Fibroblast of skin of scalp (primary cell): ENCODE results near the gene FHOD3.

ENCODE experiments used
- DNase-seq: peaks from one replicate; pipeline ENCODE4 v3.0.0-alpha.2; 2013

The FHOD3 gene

DNA sequence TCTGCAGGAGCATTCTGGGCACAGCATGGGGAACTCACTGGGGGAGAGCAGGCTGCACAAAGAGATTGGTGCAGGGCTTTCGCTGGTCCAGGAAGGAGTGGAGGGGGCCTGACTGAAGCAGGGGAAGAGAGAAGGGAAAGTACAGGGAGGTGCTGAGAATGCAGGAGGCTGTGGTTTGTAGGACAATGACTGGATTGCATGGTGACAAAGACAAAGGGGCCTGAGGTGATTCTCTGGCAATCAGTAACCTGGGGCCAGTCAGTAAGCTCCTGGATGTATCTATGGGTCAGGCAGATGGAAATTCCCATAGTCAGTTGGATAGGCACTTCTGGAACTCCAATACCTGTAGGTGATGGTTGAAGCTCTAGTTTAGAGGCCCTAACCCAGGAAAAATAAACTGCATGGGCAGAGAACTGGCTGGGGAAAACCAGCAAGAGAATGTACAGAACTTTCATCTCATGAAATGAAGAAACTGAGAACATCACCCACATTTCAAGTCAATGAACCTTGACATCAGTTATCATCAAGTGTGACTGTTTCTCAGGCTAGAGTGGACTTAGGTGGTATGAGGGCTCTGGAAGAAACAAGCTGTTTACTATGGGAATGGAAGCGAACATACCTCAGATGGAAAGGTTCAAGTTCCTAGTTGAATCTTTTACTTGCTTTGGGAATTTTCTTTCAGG is 338.0 kb downstream of the FHOD3 start:
- DNase-seq: no peak

DNA sequence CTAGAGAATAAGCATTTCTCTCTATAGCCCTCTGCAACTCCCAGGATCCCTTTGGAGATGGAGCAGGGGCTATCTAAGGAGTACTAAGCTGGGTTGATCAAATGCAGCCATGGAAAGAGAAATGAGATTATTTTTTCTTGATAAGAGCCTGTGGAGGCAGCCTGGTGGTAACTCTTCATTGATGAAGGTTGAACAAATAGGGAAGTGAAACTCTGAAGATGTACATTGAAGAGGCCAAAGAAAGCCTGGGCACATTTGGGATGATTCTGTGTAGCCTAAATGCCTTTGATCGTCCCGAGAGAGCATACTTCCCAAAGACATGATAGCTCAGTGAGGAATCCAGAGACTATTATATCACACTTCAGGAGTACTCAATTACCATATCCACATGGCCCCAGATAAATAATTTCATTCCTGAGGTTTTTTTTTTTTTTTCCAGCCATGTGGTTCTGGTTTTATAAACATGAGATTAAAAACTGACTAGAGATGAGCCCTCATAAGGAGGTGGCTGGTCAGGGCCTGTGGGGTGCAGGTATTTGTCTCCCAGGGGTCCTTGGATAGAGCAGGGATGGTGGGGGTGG is 338.8 kb downstream of the FHOD3 start:
- DNase-seq: peak; percentile 48

DNA sequence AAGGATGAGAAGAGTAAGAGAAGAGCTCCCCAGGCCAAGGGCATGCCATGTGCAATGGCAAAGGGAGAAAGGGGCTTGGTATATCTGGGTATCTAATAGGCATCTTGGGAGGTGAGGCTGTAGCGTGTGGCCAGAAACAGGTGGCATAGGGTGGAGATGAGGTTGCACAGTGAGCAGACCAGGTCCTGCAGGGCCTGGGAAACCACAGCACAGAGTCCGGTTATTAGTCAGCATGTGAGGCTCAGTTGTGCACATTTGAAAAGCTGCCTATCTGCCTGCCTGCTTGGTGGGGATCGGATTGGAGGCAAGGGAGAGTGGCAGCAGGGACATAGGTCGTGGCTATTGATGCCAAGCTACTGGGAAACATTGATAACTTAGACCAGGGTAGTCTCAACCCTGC is 340.7 kb downstream of the FHOD3 start:
- no peak for DNase-seq

DNA sequence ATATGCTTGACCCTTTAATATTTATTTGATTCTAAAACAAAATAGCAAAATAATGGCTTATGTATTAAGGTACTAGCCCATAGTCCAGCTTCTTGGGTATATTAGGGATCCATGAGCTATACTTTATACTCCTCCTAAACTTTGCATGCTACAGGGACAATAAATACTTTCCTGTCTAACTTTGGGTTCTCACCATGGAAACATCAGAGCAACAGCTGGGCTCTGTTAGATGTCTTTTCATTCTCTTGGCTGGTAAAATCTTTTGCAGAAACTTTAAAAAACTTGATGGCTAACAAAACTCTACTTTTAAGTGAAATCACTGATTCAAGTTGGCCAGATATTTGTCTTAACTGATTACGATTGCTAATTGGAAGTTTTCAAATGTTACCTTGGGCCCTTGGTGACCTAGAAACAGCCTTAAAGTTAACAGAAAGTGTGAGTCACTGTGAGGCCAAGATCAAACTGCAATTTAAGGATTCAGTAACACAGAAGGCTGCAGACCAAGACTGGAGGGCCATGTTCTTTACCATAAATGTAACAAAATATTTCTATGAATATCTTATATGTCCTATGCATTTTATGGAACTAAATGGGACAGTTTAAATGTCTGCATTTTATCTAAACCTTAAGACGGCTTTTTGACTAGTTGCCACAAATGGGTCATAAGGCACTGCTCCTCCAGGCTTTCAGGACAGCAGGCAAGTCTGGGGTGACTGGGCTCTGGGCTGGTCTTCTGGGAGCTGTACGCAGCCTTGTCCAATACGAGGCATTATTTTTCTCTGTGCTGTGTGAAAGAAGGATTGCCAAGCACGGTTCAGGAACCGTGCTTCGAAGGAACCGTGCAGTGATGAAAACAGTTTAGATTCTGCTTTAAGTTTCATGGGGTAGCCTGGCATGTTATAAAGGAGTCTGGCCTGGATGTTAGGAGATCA is 342.8 kb downstream of the FHOD3 start:
- DNase-seq: no peak

DNA sequence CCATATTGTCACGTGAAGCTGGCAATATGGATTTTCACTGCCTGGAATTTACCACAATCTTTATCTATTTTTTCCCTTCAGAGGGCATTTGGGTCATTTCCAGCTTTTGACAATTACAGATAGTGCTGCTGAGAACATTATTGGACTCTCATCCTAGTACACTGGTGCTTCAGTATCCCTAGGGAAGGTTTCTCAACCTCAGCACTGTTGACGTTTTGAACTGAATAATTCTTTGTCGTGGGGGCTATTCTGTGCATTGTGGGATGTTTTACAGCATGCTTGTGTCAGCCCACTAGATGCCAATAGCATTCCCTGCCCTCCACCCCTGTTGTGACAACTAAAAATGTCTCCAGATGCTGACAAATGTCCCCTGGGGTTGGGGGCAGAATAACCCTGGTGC is 345.5 kb downstream of the FHOD3 start:
- no peak for DNase-seq

DNA sequence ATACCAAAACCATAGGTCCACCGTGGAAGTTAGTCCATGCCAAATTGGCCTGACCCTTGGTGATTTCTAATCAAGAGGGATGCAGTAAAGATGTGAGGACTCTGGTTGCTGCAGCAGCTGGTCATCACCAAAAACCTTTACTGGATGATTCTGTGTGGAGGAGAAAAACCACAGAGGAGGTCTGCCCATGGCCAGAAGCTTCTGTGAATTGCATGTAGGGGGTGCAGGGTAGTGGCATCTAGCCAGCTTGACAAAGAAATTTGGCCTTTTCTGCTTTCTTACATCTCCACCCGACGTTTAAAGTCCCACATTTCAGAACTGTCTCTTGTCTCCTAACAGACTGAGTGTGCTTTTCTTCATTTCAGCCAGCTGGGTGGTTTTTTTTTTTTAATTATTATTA is 351.3 kb downstream of the FHOD3 start:
- no peak for DNase-seq

DNA sequence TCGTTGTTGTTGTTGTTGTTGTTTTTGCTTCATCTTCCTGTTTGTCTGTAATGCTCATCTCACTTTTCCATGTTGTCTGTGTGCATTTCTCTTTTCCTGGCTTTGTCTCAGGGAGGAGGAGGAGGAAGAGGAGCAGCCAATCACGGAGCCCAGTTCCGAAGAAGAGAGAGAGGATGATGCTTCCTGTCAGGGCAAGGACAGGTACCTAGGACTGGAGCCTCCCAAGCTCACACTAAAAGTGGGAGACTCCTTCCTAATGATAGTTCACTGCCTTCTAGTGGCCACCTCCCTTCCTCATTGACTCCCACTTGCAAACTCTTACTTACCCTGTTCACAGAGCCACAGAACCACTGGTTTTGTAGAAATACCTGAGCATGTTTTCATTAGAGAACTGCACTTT is 351.7 kb downstream of the FHOD3 start:
- no peak for DNase-seq

DNA sequence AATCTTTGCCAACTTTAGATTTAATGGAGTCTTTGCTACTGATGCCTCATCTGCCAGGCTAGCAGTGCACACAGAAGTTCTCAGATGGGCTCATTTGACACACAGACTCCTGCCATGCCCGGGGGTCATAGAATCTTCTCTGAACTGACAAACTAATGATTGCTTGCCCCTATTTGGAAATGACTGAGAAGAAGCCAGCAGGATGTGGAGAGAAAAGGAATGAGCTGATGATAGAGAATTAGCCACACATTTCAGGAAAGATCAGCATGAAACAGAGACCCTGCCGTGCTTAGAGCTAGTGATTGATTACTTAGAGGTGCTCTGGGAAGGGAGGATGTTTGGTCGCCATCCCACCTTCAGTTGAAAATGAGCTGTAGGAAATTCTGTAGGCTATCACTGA is 352.8 kb downstream of the FHOD3 start:
- DNase-seq: peak; percentile 24

DNA sequence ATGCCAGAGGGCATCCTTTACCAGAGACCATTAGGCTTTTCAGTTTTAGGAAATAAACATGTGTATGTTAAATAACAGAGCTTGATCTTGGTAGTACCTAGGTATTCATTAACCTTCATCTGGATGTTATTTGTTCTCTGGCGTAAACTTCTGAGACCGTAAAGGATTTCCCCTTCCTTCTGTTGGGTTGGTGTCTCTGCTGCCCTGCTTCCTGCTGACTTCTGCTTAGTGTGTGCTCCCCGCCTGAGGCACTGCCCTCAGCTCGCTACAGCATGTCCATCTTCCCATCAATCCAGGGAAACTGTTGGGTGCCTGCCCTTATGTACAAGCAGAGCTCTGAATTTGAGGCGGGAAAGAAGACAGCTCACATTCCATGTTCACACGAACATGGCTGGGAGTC is 353.4 kb downstream of the FHOD3 start:
- DNase-seq: peak; percentile 23

DNA sequence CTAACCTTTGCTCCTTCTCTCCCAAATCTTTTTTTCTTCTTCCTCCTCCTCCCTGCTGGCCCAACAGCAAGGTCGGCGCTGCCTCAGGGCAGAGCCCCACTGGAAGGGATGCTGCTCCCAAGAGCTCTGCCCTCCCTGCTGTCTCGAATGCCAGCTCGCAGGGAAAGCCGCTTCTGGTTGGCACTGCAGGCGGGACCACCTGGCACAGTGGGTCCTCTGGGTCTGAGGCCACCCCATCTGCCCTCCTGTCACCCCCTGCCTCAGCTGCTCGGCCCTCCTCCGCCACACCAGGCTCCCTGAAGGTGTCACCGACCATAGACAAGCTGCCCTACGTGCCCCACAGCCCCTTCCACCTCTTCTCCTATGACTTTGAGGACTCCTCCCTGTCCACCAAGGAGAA is 355.0 kb downstream of the FHOD3 start:
- DNase-seq: no peak

DNA sequence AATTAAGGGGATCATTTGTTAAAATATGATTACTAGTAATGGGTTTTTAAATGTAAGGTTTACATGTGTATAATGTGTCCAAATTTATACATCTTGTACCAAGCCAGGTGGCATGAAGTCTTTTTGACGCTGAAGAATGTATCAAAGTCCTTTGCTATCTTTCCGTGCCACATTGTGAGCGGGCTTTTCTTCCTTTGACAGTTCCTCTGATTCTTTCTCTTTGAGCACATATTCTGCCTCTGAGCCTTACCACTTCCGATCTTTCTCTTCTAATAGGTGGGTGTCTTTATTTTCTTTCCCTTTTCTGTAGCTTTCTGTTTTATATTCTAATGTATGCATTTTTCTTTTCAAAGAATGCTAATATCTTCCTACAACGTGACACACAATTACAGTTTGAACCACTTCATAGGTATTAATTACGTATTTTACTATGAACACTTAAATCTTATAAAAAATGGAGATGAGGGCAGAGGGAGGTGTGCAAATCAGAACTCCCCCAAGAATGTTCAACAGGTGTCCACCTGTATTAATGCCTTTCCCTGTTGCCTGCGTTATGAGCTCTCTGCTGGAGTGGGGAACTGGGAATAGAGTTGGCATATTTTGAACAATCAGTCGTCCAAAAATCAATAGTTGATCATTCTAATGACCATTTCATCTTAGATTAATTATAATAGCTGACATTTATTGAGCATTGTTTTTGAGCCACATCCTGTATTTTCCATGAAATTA is 355.8 kb downstream of the FHOD3 start:
- DNase-seq: no peak

DNA sequence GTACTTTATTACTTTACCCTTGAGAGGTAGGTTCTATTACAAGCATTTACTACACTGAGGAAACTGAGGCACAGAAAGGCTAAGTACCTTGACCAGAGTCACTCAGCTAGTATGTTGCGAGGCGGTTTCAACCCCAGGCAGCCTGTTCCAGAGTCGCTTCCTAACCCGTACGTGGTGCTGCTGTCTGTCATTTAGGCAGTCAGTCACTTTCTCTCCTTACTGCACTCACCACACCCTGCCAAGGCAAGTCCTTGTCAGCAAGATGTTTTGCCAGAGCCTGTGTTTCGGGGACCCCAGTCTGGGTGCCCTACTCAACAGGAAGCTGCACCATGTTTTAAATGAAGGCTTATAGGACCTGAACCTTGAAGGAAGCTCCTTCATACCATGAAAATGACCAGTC is 356.4 kb downstream of the FHOD3 start:
- DNase-seq: no peak

DNA sequence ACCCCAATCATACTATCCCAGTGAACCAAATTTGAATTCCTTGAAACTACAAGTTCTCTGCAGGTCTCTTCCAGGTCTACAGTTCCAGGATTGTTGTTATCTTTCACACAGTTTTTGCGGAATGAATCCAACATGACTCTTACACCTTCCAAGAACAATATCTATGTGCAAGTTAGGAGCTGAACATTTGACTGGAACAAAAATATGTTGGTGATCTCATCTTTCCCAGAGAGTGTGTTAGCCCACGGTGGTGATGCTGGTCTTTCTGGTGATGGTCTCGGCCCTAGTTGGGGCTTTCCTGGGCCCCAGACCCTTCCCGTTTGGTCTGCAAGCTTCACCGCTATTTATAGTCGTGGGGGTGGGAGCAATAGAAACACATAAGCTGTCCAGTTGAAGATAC is 357.6 kb downstream of the FHOD3 start:
- no peak for DNase-seq

DNA sequence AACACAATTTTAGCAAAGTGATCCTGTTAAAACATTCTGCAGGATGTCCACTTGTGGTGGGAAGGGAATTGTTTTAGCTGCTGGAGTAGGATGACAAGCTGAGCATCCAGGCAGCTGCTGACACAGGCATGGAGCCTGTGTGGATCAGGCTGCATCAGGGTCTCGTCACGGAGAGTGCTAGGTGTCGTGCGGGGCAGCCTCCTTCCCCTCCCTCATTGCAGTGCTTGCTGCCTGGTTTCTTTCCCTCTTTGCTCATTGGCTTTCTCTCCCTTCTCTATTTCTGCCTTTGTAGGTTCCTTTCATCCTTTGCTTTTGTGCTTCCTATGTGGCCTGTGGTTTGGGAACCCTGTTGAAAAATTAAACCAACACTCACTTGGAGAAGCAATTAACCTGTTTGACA is 358.4 kb downstream of the FHOD3 start:
- DNase-seq: no peak

DNA sequence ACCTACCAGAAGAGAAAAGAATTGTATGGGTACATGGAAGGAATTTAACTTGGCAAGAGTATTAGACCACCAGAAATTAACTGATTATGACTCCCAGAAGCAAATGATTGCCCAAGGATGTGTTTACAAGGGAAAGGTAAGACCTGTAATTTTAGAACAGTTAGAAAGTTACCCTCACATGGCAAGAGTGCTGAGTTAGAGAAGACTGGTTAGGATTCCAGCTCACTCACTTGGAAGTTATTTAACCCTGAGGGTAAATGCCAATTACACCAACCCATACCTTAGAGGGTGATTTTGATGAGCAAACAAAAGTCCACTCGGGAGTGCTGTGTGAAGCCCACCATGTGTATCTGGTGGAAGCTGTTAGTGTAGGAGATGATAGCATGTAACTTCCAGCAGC is 361.1 kb downstream of the FHOD3 start:
- no peak for DNase-seq

DNA sequence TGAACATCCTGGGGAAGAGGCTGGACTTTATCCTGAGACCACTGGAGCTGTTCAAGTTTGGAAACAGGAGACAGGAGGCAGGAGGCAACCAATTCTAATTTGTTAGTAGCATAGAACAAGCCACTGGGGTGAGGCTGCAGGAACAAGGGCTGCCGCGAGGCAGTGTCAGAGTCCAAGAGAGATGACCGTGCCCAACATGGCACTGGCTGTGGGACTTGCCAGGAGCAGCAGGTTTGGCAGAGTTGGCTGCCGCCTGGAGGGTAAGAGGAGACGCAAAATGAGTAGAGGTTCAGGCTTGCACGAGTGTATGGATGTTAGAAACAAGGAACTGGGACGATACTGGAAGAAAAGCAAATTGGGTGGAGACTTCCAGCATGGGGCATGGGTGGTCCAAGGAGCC is 362.8 kb downstream of the FHOD3 start:
- no peak for DNase-seq

DNA sequence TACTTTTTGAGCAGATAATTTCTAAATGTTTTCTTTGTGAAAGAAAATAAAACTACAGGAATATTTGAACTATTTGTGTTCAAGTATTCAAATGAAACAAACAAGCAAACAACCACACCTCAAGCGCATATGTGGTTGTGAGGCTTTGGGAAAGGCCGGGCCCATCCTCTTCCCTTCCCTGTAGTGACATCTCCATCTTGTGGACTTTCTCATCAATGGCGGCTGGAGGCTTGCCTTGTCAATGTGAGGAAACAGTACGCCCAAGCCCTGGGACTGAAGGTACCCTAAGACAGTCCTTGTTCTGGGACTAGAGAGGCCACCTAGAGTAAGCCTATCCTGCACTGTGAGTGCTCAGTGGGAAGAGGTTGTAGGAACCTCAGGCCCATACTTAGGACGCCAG is 364.5 kb downstream of the FHOD3 start:
- DNase-seq: peak; percentile 49

DNA sequence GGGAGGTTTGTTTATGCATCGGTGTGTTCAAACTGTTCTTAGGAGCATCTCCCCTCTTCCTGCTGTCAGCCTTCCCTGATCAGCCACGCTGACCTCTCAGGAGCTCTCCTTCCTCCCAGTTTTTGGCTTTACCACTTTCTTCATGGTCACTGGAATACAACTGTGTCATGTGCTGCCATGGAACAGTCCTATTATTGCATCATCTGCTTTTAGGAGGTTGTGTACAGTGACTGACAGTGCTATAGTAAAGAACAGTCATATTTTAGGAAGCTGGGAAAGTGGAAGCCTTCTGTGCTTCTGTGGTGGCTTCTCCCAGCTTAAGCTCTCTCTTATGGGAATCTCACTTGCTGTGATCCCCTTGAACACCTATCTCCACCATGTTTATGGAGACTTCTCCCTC is 365.8 kb downstream of the FHOD3 start:
- peak; percentile 6 for DNase-seq

DNA sequence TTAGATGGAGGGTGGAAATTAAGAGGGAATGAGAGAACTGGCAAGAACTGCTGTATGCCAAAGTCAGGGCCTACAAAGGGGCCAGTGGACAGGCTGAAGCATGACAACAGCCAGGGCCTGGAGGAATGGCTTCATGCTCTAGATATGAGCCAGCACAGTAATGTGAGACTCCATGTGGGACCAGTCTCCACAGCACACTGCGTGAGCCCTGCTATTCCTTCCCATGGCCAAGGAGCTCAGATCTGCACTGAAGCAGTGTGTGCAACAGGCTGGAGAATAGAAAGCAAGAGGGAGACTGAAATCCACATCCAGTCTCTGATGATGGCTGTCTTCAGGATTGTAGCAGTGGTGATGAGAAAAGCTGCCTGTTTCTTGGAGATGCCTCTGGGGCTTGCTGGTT is 368.4 kb downstream of the FHOD3 start:
- no peak for DNase-seq

DNA sequence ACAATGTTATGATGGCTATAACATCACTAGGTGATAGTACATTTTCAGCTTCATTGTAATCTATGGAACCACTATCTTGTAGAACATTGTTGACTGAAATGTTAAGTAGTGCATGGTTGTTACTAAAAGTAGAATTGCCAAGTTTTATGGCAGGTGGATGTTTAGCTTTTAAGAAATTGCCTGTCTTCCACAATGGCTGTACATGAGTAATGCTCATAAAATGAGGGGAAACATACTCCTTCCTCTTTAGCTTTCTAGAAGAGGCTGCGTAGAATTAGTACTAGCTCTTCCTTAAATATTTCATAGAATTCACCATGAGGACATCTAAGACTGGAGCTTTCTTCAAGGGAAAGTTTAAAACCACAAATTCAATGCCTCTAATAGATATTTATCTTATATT is 370.3 kb downstream of the FHOD3 start:
- no peak for DNase-seq

DNA sequence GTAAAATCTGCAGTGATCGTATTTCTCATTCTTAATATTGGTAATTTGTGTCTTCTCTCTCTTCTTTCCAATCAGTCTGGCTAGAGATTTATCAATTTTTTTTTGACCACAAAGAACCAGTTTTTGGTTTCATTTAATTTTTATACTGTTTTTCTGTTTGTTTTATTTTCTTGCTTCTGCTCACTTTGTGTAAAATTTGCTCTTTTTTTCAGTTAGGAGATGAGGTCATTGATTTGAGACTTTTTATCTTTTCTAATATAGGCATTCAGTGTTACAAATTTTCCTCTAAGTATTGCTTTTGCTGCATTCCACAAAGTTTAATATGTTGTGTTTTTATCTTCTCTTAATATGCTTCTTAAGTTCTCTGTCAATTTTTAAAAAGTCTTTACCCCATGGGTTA is 370.8 kb downstream of the FHOD3 start:
- DNase-seq: no peak

DNA sequence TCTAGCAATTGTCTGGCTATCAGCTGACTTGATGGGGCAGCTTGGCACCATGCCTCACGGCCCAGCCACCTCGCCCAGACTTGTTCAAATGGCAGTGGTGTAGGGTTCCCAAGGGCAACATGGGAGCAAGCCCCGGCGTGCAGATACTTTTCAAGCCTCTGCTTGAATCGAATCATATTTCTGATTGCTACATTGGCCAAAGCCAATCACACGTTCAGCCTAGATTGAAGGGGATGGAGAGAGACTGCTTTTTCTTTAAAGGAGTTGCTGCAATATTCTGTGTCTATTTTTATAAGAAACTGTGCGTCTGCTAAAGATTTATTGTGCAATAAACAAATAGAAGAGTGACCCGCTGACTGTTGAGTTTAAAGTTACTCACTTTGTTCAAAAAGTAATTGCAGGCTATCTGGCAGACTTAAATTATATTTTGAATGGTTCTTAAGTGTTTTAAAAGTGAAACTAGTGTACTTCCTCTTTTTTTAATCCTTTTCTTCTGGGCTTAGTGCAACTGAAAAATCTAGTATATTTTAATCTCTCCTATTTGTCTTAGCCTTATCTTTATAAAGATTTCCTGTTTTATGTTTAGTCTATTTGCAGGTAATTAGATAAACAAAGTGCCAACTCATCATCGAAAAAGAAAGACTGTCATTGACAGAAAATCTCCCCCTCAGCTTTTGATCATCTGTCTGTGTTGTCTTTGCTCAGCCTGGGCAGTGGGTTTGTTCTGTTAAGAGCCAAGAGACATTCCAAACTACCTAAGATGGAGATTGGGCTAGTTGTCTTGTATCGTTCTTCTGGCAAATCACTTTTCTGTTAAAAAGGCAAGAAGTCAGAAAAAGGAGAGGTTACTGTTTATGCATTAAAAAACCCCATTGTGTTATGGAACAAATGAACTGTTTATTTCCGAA is 375.2 kb downstream of the FHOD3 start:
- peak; percentile 12 for DNase-seq
